Astrocyte of the cerebellum (primary cell): ENCODE data around the gene DEFB121.

Source experiments
- DNase-seq: peaks from one replicate; pipeline ENCODE4 v3.0.0-alpha.2; 2011; ENCODE audit warnings: low read depth
- H3K4me3 ChIP-seq: 2 replicates; pipeline ENCODE4 v1.5.1; 2011; ENCODE audit warnings: mild to moderate bottlenecking, low read depth, low read length, moderate library complexity
- in situ Hi-C: cut with HindIII; loops from 2 replicates; pipeline ENCODE4 v1.10.0; 2017; ENCODE audit warnings: low sequenced_read_pairs
- TF ChIP-seq, protein P1 (sequence below): IDR thresholded peaks from 2 replicates; pipeline ENCODE4 v1.5.1; 2012; ENCODE audit warnings: low read length, low read depth, moderate library complexity, mild to moderate bottlenecking; ENCODE audit errors: missing control alignments

The DEFB121 gene

GRCh38 chr20:31363295-31363694, 42.7 kb downstream of the DEFB121 start:
- in situ Hi-C loops: no loop called here
- DNase-seq: no peak
- TF ChIP-seq, protein P1, sequence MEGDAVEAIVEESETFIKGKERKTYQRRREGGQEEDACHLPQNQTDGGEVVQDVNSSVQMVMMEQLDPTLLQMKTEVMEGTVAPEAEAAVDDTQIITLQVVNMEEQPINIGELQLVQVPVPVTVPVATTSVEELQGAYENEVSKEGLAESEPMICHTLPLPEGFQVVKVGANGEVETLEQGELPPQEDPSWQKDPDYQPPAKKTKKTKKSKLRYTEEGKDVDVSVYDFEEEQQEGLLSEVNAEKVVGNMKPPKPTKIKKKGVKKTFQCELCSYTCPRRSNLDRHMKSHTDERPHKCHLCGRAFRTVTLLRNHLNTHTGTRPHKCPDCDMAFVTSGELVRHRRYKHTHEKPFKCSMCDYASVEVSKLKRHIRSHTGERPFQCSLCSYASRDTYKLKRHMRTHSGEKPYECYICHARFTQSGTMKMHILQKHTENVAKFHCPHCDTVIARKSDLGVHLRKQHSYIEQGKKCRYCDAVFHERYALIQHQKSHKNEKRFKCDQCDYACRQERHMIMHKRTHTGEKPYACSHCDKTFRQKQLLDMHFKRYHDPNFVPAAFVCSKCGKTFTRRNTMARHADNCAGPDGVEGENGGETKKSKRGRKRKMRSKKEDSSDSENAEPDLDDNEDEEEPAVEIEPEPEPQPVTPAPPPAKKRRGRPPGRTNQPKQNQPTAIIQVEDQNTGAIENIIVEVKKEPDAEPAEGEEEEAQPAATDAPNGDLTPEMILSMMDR: no peak
- no peak overlapping the region for H3K4me3 ChIP-seq

- DNase-seq: no peak
- in situ Hi-C loops: no loop called here
- TF ChIP-seq, protein P1: no peak
Observed at GRCh38 chr20:31355981-31356380, 50.0 kb downstream of the DEFB121 start.

More at GRCh38 chr20:31355981-31356380, 50.0 kb downstream of the DEFB121 start:
- H3K4me3 ChIP-seq: no peak overlapping the region
